K562 (cell line): ENCODE results near the gene DCAF17. TPM values are rescaled to one million over a fixed set of nuclear protein-coding genes. Genes with fewer than 3 reads are reported as not detected.

Source experiments
- ATAC-seq: fragments of 200-7000 bp; cut with Tn5 transposase; 3 replicates; pipeline ENCODE4 v1.9.1; 2020; ENCODE audit warnings: moderate library complexity
- BruUV-seq: library from RNA; stranded (reverse); fragments of 400-500 nt; replicated peaks from 2 replicates; lab custom pipeline; 2021; lab: Mats Ljungman, UMichigan
- CTCF ChIA-PET: fragments of 300-600 bp; formaldehyde crosslinking; extraction: SDS; loops from one replicate; lab custom pipeline; 2021; ENCODE audit warnings: low intra/inter-chr PET ratio; lab: Yijun Ruan, JAX
- POLR2A ChIA-PET: fragments of 300-600, 350-650 bp; sonication (Branson Sonifier 250); formaldehyde crosslinking; extraction: SDS; loops from one replicate; lab custom pipeline; 2021; ENCODE audit warnings: antibody characterized with exemption, inconsistent platforms; lab: Yijun Ruan, JAX
- DNase-seq, 4 experiments: peaks; one replicate each; pipeline versions ENCODE4 v3.0.0 to v3.0.0-alpha.2; 2011 to 2018; ENCODE audit warnings: low spot score in 3 of 4, mixed read lengths in 3 of 4; ENCODE audit errors: extremely low read depth in 1 of 4
- FAIRE-seq: peaks from 2 replicates; lab custom pipeline; 2011; peaks lifted over from hg19 to GRCh38; lab: Jason Lieb, UNC
- H2AFZ ChIP-seq: 2 replicates; pipeline ENCODE4 v1.6.0; 2011; ENCODE audit warnings: low read depth, low read length, control low read depth, inconsistent platforms
- H3K27ac ChIP-seq: fragments of 200-600 bp; 3 replicates; pipeline ENCODE4 v1.8.0; 2011; ENCODE audit warnings: low read depth, mild to moderate bottlenecking, control low read depth, inconsistent platforms, low read length, moderate library complexity, mixed read lengths; ENCODE audit errors: extremely low read depth
- H3K27me3 ChIP-seq, 2 experiments: fragments of 300-600 bp in 1 of 2; 2 replicates in 1 of 2; 3 replicates in 1 of 2; pipeline versions ENCODE4 v1.6.0 to v1.8.0; 2011; ENCODE audit warnings: inconsistent platforms in 2 of 2, low read length in 2 of 2, mild to moderate bottlenecking in 1 of 2, mixed read lengths in 1 of 2, moderate library complexity in 1 of 2; ENCODE audit not compliant: control insufficient read depth in 2 of 2, insufficient read depth in 2 of 2
- H3K36me3 ChIP-seq: fragments of 300-600 bp; 3 replicates; pipeline ENCODE4 v1.8.0; 2011; ENCODE audit warnings: mild to moderate bottlenecking, low read length, inconsistent platforms; ENCODE audit not compliant: control insufficient read depth, insufficient read depth
- H3K4me1 ChIP-seq, 2 experiments: fragments of 200-600 bp in 1 of 2; replicated peaks in 1 of 2; 2 replicates in 1 of 2; 3 replicates in 1 of 2; pipeline versions ENCODE4 v1.5.1 to v1.8.0; 2011; ENCODE audit warnings: inconsistent platforms in 2 of 2, low read length in 2 of 2, mild to moderate bottlenecking in 1 of 2, mixed read lengths in 1 of 2, moderate library complexity in 1 of 2; ENCODE audit not compliant: control insufficient read depth in 2 of 2, insufficient read depth in 2 of 2
- H3K4me2 ChIP-seq: 2 replicates; pipeline ENCODE4 v1.6.1; 2011; ENCODE audit warnings: low read length, control low read depth, inconsistent platforms, mixed read lengths; ENCODE audit not compliant: insufficient read depth
- H3K4me3 ChIP-seq: fragments of 200-600 bp; sonication (generic), shearing (Covaris generic); 2 replicates; pipeline ENCODE4 v1.5.1; 2016; ENCODE audit warnings: control low read depth, inconsistent platforms
- H3K79me2 ChIP-seq: fragments of 200-600 bp; 3 replicates; pipeline ENCODE4 v1.8.0; 2011; ENCODE audit warnings: low read length, inconsistent platforms; ENCODE audit not compliant: control insufficient read depth, insufficient read depth
- H3K9ac ChIP-seq, 2 experiments: 2 replicates each; pipeline versions ENCODE4 v1.6.0 to v1.6.1; 2011; ENCODE audit warnings: low read depth in 2 of 2, low read length in 2 of 2, control low read depth in 1 of 2, inconsistent platforms in 1 of 2, mild to moderate bottlenecking in 1 of 2, mixed read lengths in 1 of 2; ENCODE audit not compliant: insufficient read depth in 1 of 2
- H3K9me1 ChIP-seq: one replicate; pipeline ENCODE4 v1.6.0; 2011; ENCODE audit warnings: inconsistent platforms, mild to moderate bottlenecking, low read length, moderate library complexity; ENCODE audit not compliant: control insufficient read depth, insufficient read depth
- H3K9me3 ChIP-seq: replicated peaks from 2 replicates; pipeline ENCODE4 v1.5.1; 2011; ENCODE audit warnings: low read depth, low read length, inconsistent platforms; ENCODE audit not compliant: control insufficient read depth, insufficient read depth
- H4K20me1 ChIP-seq: replicated peaks from 2 replicates; pipeline ENCODE4 v1.6.1; 2011; ENCODE audit warnings: low read length, inconsistent platforms, mixed read lengths; ENCODE audit not compliant: control insufficient read depth, insufficient read depth
- CBX1 ChIP-seq: sonication (generic); IDR thresholded peaks from 2 replicates; pipeline ENCODE4 v1.6.1; 2016; ENCODE audit warnings: antibody characterized with exemption, low read depth, mild to moderate bottlenecking
- CCNT2 ChIP-seq: IDR thresholded peaks from 2 replicates; pipeline ENCODE4 v1.6.1; 2011; ENCODE audit warnings: borderline replicate concordance, low read depth, mild to moderate bottlenecking, moderate library complexity, mixed read lengths, low read length; ENCODE audit not compliant: insufficient read length; ENCODE audit errors: extremely low read depth
- CHD1 ChIP-seq: fragments of 200-600 bp; sonication (generic); IDR thresholded peaks from one replicate; pipeline ENCODE4 v1.6.1; 2012; ENCODE audit warnings: mild to moderate bottlenecking, moderate library complexity, low read length, inconsistent platforms
- COPS2 ChIP-seq: fragments of 450-650 bp; conservative IDR thresholded peaks from 2 replicates; pipeline ENCODE4 v1.6.1; 2016; ENCODE audit warnings: mild to moderate bottlenecking, moderate library complexity
- ETS2 ChIP-seq: IDR thresholded peaks from 2 replicates; pipeline ENCODE4 v1.6.1; 2016; ENCODE audit warnings: borderline replicate concordance, missing genetic modification characterization, mild to moderate bottlenecking, moderate library complexity, missing compliant biosample characterization; ENCODE audit not compliant: poor library complexity, severe bottlenecking
- FOSL1 ChIP-seq: fragments of 200-800 bp; sonication (Bioruptor generic); conservative IDR thresholded peaks from 2 replicates; pipeline ENCODE4 v1.6.1; 2016; ENCODE audit warnings: missing genetic modification characterization, missing compliant biosample characterization
- FOXJ3 ChIP-seq: sonication (generic); formaldehyde crosslinking; IDR thresholded peaks from 2 replicates; pipeline ENCODE4 v1.4.0; 2020; ENCODE audit warnings: mild to moderate bottlenecking, missing genetic modification reagents
- HDAC3 ChIP-seq: fragments of 450-650 bp; IDR thresholded peaks from 2 replicates; pipeline ENCODE4 v1.6.1; 2018; ENCODE audit warnings: borderline replicate concordance, mild to moderate bottlenecking, moderate library complexity; ENCODE audit not compliant: partially characterized antibody
- RCOR1 ChIP-seq, 2 experiments: IDR thresholded peaks; 2 replicates each; pipeline ENCODE4 v1.6.1; 2012; ENCODE audit warnings: low read depth in 2 of 2, low read length in 2 of 2, borderline replicate concordance in 1 of 2, improper control_type of control experiment in 1 of 2
- TAF15 ChIP-seq: fragments of 200-400 bp; formaldehyde crosslinking; IDR thresholded peaks from 2 replicates; pipeline ENCODE4 v1.6.1; 2017; ENCODE audit warnings: mild to moderate bottlenecking, low read depth, low read length, moderate library complexity
- ZNF165 ChIP-seq: fragments of 250-450 bp; sonication (Bioruptor Pico); IDR thresholded peaks from 2 replicates; pipeline ENCODE4 v1.4.0; 2020; ENCODE audit warnings: borderline replicate concordance
- WGBS: fragments of 100-300 bp; shearing (Covaris generic); methylation state at CpG from one replicate; pipeline ENCODE4 v1.1.6; 2016; ENCODE audit warnings: low coverage, mixed read lengths; ENCODE audit not compliant: insufficient coverage; ENCODE audit errors: missing lambda C conversion rate; 5-methylcytosine and 5-hydroxymethylcytosine counted together
- in situ Hi-C: fragments of 300-500 bp; cut with MboI; formaldehyde crosslinking; loops from 4 replicates; pipeline ENCODE4 v1.15.0; 2018; ENCODE audit warnings: inconsistent platforms, mixed read lengths
- intact Hi-C: fragments of 100-400 bp; cut with micrococcal nuclease; formaldehyde crosslinking; loops from 2 replicates; pipeline ENCODE4 v1.14.2; 2022
- polyA plus RNA-seq, 8 experiments: library from polyadenylated mRNA; depleted of rRNA in 4 of 8; stranded (reverse) in 5 of 8; unstranded in 3 of 8; fragments of >200 nt; fragmentation: Nextera tagmentation in 2 of 8; fragmentation: Illumina TruSeq in 1 of 8; extraction: Ambion mirVana in 2 of 8; extraction: Trizol in 1 of 8; gene quantifications; 2 replicates each; pipeline versions ENCODE4 v1.2.1 to v1.2.3, GENCODE V29; 2011 to 2014; ENCODE audit warnings: inconsistent platforms in 1 of 8, missing spikeins in 1 of 8
- total RNA-seq, 7 experiments: library from RNA; depleted of rRNA in 6 of 7; stranded (reverse); fragments of >200 nt in 6 of 7; fragmentation: Illumina TruSeq in 2 of 7; extraction: Trizol in 2 of 7; gene quantifications; 2 replicates each; pipeline versions ENCODE4 v1.2.1 to v1.2.3, GENCODE V29; 2011 to 2021; ENCODE audit warnings: low replicate concordance in 1 of 7
- TF ChIP-seq, protein P1 (sequence below): IDR thresholded peaks from 3 replicates; pipeline ENCODE4 v1.6.1; 2011; ENCODE audit warnings: borderline replicate concordance, mild to moderate bottlenecking; ENCODE audit not compliant: insufficient read length, insufficient read depth
- TF ChIP-seq, protein P2 (sequence below): fragments of 450-650 bp; formaldehyde crosslinking; IDR thresholded peaks from 2 replicates; pipeline ENCODE4 v1.4.0; 2020; ENCODE audit warnings: mild to moderate bottlenecking, moderate library complexity
- TF ChIP-seq, protein P3 (sequence below), 2 experiments: fragments of 250-450 bp in 1 of 2; fragments of 450-650 bp in 1 of 2; sonication (Bioruptor Pico) in 1 of 2; IDR thresholded peaks; 2 replicates each; pipeline versions ENCODE4 v1.6.1 to v1.8.0; 2016 to 2021; ENCODE audit warnings: mild to moderate bottlenecking in 2 of 2, moderate library complexity in 2 of 2, missing compliant biosample characterization in 1 of 2, missing genetic modification characterization in 1 of 2
- TF ChIP-seq, protein P4 (sequence below): sonication (generic); formaldehyde crosslinking; IDR thresholded peaks from 2 replicates; pipeline ENCODE4 v1.8.0; 2022; ENCODE audit warnings: mild to moderate bottlenecking, missing genetic modification reagents
- TF ChIP-seq, protein P5 (sequence below): fragments of 450-650 bp; IDR thresholded peaks from 2 replicates; pipeline ENCODE4 v1.7.0; 2016; ENCODE audit warnings: borderline replicate concordance

The DCAF17 gene
- total and polyA plus RNA-seq, 9 of the 15 experiments (the other 6 are each of a cell fraction or from before 2014, with no cell fraction given), result 10.0 to 38.5 (median 27.1) TPM

DNA sequence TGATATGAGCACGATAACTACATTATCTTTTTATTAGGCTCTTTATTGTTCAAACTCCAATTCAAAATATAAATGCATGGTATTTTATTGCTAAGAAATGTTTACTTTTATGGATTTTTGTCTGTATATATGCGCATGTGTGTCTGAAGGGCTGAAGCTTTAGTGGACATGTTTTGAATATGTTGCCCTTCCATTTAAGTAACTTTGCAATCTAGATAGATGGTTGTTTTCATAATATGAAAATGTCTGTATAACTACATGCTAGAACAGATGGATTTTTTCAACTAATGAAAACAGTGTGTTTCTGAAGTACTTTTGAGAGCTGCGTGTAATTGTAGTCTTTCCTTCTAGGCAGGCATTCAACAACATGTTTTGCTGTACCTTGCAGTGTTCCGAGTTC lies 18.7 kb downstream of the DCAF17 start:
- 94% methylated on average over 4 of the region's 4 CpGs for WGBS
- Histone ChIP-seq H3K36me3 (peaks cover 77% of the 10 kb centered on the region), H3K9me3 (no peaks in the 10 kb centered on the region), H3K9me1 (no peaks in the 10 kb centered on the region), H3K27me3 (no peaks in the 10 kb centered on the region), H4K20me1 (no peaks in the 10 kb centered on the region), H3K9ac (no peak overlapping the region), H3K4me3 (no peak overlapping the region), H3K4me2 (no peak overlapping the region), H3K4me1 (no peaks in the 10 kb centered on the region), H2AFZ (no peak overlapping the region), H3K27ac (no peak overlapping the region), H3K79me2 (peaks cover 6% of the 10 kb centered on the region; the same call in 1 of the 3 replicates)
- ChIA-PET CTCF (no interaction called here), POLR2A (interaction anchor here (0.6 to 1.6 kb wide), 5 partner anchors 8 to 495 kb away, joined by 3 to 6 read pairs (median 4); partner anchors contain the start of genes DCAF17 and METTL8)
- intact Hi-C loops (no loop called here), in situ Hi-C loops (no loop called here)
- ATAC-seq (no peak), FAIRE-seq (no peak), DNase-seq (no peak)
- no TSS peak for BruUV-seq
- TF ChIP-seq, protein P1, sequence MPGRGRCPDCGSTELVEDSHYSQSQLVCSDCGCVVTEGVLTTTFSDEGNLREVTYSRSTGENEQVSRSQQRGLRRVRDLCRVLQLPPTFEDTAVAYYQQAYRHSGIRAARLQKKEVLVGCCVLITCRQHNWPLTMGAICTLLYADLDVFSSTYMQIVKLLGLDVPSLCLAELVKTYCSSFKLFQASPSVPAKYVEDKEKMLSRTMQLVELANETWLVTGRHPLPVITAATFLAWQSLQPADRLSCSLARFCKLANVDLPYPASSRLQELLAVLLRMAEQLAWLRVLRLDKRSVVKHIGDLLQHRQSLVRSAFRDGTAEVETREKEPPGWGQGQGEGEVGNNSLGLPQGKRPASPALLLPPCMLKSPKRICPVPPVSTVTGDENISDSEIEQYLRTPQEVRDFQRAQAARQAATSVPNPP, result no peak
- TF ChIP-seq ZNF165 (no peak), FOXJ3 (CRISPR knock-in tag) (no peak), FOSL1 (no peak), RCOR1 (IDR thresholded peaks at IDR 0.05; ENCODE audit: borderline replicate concordance in 1 of 2, low read depth in 2 of 2, low read length in 2 of 2) (no peak), CCNT2 (no peak), COPS2 (no peak), CBX1 (no peak), TAF15 (no peak), HDAC3 (no peak), ETS2 (tag) (no peak), CHD1 (no peak)
- TF ChIP-seq, protein P2, sequence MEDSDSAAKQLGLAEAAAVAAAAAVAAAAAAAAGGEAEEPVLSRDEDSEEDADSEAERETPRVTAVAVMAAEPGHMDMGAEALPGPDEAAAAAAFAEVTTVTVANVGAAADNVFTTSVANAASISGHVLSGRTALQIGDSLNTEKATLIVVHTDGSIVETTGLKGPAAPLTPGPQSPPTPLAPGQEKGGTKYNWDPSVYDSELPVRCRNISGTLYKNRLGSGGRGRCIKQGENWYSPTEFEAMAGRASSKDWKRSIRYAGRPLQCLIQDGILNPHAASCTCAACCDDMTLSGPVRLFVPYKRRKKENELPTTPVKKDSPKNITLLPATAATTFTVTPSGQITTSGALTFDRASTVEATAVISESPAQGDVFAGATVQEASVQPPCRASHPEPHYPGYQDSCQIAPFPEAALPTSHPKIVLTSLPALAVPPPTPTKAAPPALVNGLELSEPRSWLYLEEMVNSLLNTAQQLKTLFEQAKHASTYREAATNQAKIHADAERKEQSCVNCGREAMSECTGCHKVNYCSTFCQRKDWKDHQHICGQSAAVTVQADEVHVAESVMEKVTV, result no peak
- TF ChIP-seq, protein P3, sequence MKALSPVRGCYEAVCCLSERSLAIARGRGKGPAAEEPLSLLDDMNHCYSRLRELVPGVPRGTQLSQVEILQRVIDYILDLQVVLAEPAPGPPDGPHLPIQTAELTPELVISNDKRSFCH (CRISPR knock-in tag; IDR thresholded peaks at IDR 0.05), result no peak
- TF ChIP-seq, protein P3 (tag; IDR thresholded peaks at IDR 0.05), result no peak
- TF ChIP-seq, protein P4, sequence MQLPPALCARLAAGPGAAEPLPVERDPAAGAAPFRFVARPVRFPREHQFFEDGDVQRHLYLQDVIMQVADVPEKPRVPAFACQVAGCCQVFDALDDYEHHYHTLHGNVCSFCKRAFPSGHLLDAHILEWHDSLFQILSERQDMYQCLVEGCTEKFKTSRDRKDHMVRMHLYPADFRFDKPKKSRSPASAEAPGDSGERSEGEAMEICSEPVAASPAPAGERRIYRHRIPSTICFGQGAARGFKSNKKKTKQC, result no peak
- TF ChIP-seq, protein P5, sequence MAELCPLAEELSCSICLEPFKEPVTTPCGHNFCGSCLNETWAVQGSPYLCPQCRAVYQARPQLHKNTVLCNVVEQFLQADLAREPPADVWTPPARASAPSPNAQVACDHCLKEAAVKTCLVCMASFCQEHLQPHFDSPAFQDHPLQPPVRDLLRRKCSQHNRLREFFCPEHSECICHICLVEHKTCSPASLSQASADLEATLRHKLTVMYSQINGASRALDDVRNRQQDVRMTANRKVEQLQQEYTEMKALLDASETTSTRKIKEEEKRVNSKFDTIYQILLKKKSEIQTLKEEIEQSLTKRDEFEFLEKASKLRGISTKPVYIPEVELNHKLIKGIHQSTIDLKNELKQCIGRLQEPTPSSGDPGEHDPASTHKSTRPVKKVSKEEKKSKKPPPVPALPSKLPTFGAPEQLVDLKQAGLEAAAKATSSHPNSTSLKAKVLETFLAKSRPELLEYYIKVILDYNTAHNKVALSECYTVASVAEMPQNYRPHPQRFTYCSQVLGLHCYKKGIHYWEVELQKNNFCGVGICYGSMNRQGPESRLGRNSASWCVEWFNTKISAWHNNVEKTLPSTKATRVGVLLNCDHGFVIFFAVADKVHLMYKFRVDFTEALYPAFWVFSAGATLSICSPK, result no peak
